K562 (cell line): ENCODE measurements around the gene RBM3. TPM values are rescaled to one million over a fixed set of nuclear protein-coding genes. Genes with fewer than 3 reads are reported as not detected.
A peak's percentile ranks its signal among the peaks of the same experiment; 100 is the strongest.

Experiments used
- ATAC-seq: fragments of 200-7000 bp; cut with Tn5 transposase; 3 replicates; pipeline ENCODE4 v1.9.1; 2020; ENCODE audit warnings: moderate library complexity
- BruUV-seq: library from RNA; stranded (reverse); fragments of 400-500 nt; replicated peaks from 2 replicates; lab custom pipeline; 2021; lab: Mats Ljungman, UMichigan
- CTCF ChIA-PET: fragments of 300-600 bp; formaldehyde crosslinking; extraction: SDS; loops from one replicate; lab custom pipeline; 2021; ENCODE audit warnings: low intra/inter-chr PET ratio; lab: Yijun Ruan, JAX
- POLR2A ChIA-PET: fragments of 300-600, 350-650 bp; sonication (Branson Sonifier 250); formaldehyde crosslinking; extraction: SDS; loops from one replicate; lab custom pipeline; 2021; ENCODE audit warnings: antibody characterized with exemption, inconsistent platforms; lab: Yijun Ruan, JAX
- DNase-seq, 4 experiments: peaks; one replicate each; pipeline versions ENCODE4 v3.0.0 to v3.0.0-alpha.2; 2011 to 2018; ENCODE audit warnings: low spot score in 3 of 4, mixed read lengths in 3 of 4; ENCODE audit errors: extremely low read depth in 1 of 4
- FAIRE-seq: peaks from 2 replicates; lab custom pipeline; 2011; peaks lifted over from hg19 to GRCh38; lab: Jason Lieb, UNC
- H2AFZ ChIP-seq: 2 replicates; pipeline ENCODE4 v1.6.0; 2011; ENCODE audit warnings: low read depth, low read length, control low read depth, inconsistent platforms
- H3K27ac ChIP-seq: fragments of 200-600 bp; 3 replicates; pipeline ENCODE4 v1.8.0; 2011; ENCODE audit warnings: low read depth, mild to moderate bottlenecking, control low read depth, inconsistent platforms, low read length, moderate library complexity, mixed read lengths; ENCODE audit errors: extremely low read depth
- H3K27me3 ChIP-seq, 2 experiments: fragments of 300-600 bp in 1 of 2; 2 replicates in 1 of 2; 3 replicates in 1 of 2; pipeline versions ENCODE4 v1.6.0 to v1.8.0; 2011; ENCODE audit warnings: inconsistent platforms in 2 of 2, low read length in 2 of 2, mild to moderate bottlenecking in 1 of 2, mixed read lengths in 1 of 2, moderate library complexity in 1 of 2; ENCODE audit not compliant: control insufficient read depth in 2 of 2, insufficient read depth in 2 of 2
- H3K36me3 ChIP-seq: fragments of 300-600 bp; 3 replicates; pipeline ENCODE4 v1.8.0; 2011; ENCODE audit warnings: mild to moderate bottlenecking, low read length, inconsistent platforms; ENCODE audit not compliant: control insufficient read depth, insufficient read depth
- H3K4me1 ChIP-seq, 2 experiments: fragments of 200-600 bp in 1 of 2; replicated peaks in 1 of 2; 2 replicates in 1 of 2; 3 replicates in 1 of 2; pipeline versions ENCODE4 v1.5.1 to v1.8.0; 2011; ENCODE audit warnings: inconsistent platforms in 2 of 2, low read length in 2 of 2, mild to moderate bottlenecking in 1 of 2, mixed read lengths in 1 of 2, moderate library complexity in 1 of 2; ENCODE audit not compliant: control insufficient read depth in 2 of 2, insufficient read depth in 2 of 2
- H3K4me2 ChIP-seq: 2 replicates; pipeline ENCODE4 v1.6.1; 2011; ENCODE audit warnings: low read length, control low read depth, inconsistent platforms, mixed read lengths; ENCODE audit not compliant: insufficient read depth
- H3K4me3 ChIP-seq: fragments of 200-600 bp; sonication (generic), shearing (Covaris generic); 2 replicates; pipeline ENCODE4 v1.5.1; 2016; ENCODE audit warnings: control low read depth, inconsistent platforms
- H3K79me2 ChIP-seq: fragments of 200-600 bp; 3 replicates; pipeline ENCODE4 v1.8.0; 2011; ENCODE audit warnings: low read length, inconsistent platforms; ENCODE audit not compliant: control insufficient read depth, insufficient read depth
- H3K9ac ChIP-seq, 2 experiments: 2 replicates each; pipeline versions ENCODE4 v1.6.0 to v1.6.1; 2011; ENCODE audit warnings: low read depth in 2 of 2, low read length in 2 of 2, control low read depth in 1 of 2, inconsistent platforms in 1 of 2, mild to moderate bottlenecking in 1 of 2, mixed read lengths in 1 of 2; ENCODE audit not compliant: insufficient read depth in 1 of 2
- H3K9me1 ChIP-seq: one replicate; pipeline ENCODE4 v1.6.0; 2011; ENCODE audit warnings: inconsistent platforms, mild to moderate bottlenecking, low read length, moderate library complexity; ENCODE audit not compliant: control insufficient read depth, insufficient read depth
- H3K9me3 ChIP-seq: replicated peaks from 2 replicates; pipeline ENCODE4 v1.5.1; 2011; ENCODE audit warnings: low read depth, low read length, inconsistent platforms; ENCODE audit not compliant: control insufficient read depth, insufficient read depth
- H4K20me1 ChIP-seq: replicated peaks from 2 replicates; pipeline ENCODE4 v1.6.1; 2011; ENCODE audit warnings: low read length, inconsistent platforms, mixed read lengths; ENCODE audit not compliant: control insufficient read depth, insufficient read depth
- BCOR ChIP-seq: fragments of 450-650 bp; IDR thresholded peaks from 2 replicates; pipeline ENCODE4 v1.6.1; 2016
- CREB1 ChIP-seq, 2 experiments: sonication (generic) in 1 of 2; formaldehyde crosslinking in 1 of 2; IDR thresholded peaks; 2 replicates each; pipeline versions ENCODE4 v1.6.1 to v1.8.0; 2012 to 2022; ENCODE audit warnings: inconsistent platforms in 1 of 2, mild to moderate bottlenecking in 1 of 2, missing genetic modification reagents in 1 of 2, moderate library complexity in 1 of 2
- MYC ChIP-seq, 2 experiments: fragments of 250-450 bp in 1 of 2; sonication (Bioruptor Pico) in 1 of 2; IDR thresholded peaks; 2 replicates each; pipeline versions ENCODE4 v1.5.1 to v1.6.1; 2012 to 2021; ENCODE audit warnings: low read depth in 2 of 2, borderline replicate concordance in 1 of 2, improper control_type of control experiment in 1 of 2, low read length in 1 of 2, mild to moderate bottlenecking in 1 of 2, moderate library complexity in 1 of 2
- SPI1 ChIP-seq: IDR thresholded peaks from 2 replicates; pipeline ENCODE4 v1.6.1; 2011; ENCODE audit warnings: low read depth, low read length, control low read depth, borderline replicate concordance
- WGBS: fragments of 100-300 bp; shearing (Covaris generic); methylation state at CpG from one replicate; pipeline ENCODE4 v1.1.6; 2016; ENCODE audit warnings: low coverage, mixed read lengths; ENCODE audit not compliant: insufficient coverage; ENCODE audit errors: missing lambda C conversion rate; 5-methylcytosine and 5-hydroxymethylcytosine counted together
- in situ Hi-C: fragments of 300-500 bp; cut with MboI; formaldehyde crosslinking; loops from 4 replicates; pipeline ENCODE4 v1.15.0; 2018; ENCODE audit warnings: inconsistent platforms, mixed read lengths
- intact Hi-C: fragments of 100-400 bp; cut with micrococcal nuclease; formaldehyde crosslinking; loops from 2 replicates; pipeline ENCODE4 v1.14.2; 2022
- polyA plus RNA-seq, 8 experiments: library from polyadenylated mRNA; depleted of rRNA in 4 of 8; stranded (reverse) in 5 of 8; unstranded in 3 of 8; fragments of >200 nt; fragmentation: Nextera tagmentation in 2 of 8; fragmentation: Illumina TruSeq in 1 of 8; extraction: Ambion mirVana in 2 of 8; extraction: Trizol in 1 of 8; gene quantifications; 2 replicates each; pipeline versions ENCODE4 v1.2.1 to v1.2.3, GENCODE V29; 2011 to 2014; ENCODE audit warnings: inconsistent platforms in 1 of 8, missing spikeins in 1 of 8
- total RNA-seq, 7 experiments: library from RNA; depleted of rRNA in 6 of 7; stranded (reverse); fragments of >200 nt in 6 of 7; fragmentation: Illumina TruSeq in 2 of 7; extraction: Trizol in 2 of 7; gene quantifications; 2 replicates each; pipeline versions ENCODE4 v1.2.1 to v1.2.3, GENCODE V29; 2011 to 2021; ENCODE audit warnings: low replicate concordance in 1 of 7

Gene RBM3
- total and polyA plus RNA-seq, 9 of the 15 experiments (the other 6 are each of a cell fraction or from before 2014, with no cell fraction given) = 70.3 to 272 (median 209) TPM

GRCh38 chrX:48590203-48591103 lies 16.2 kb downstream of the RBM3 start:
- peak overlapping the region; percentile 95 for H2AFZ ChIP-seq
- peak; percentile 26 for FAIRE-seq
- peaks cover 33% of the 10 kb centered on the region; the same call in 2 of the 3 replicates for H3K79me2 ChIP-seq
- no peaks in the 10 kb centered on the region; the same call in 2 of the 3 replicates for H3K36me3 ChIP-seq
- no peak for DNase-seq
- no peaks in the 10 kb centered on the region for H3K27me3 ChIP-seq
- 84% methylated on average over 16 of the region's 21 CpGs for WGBS
- peak; percentile 52; the same call in 1 of the 2 replicates for TF ChIP-seq BCOR
- TF ChIP-seq CREB1 (IDR thresholded peaks at IDR 0.05) = no peak
- TF ChIP-seq CREB1 (CRISPR knock-in tag; IDR thresholded peaks at IDR 0.05) = no peak
- peak; percentile 45; the same call in 1 of the 2 replicates for TF ChIP-seq SPI1
- no peak for TF ChIP-seq MYC (IDR thresholded peaks at IDR 0.05; ENCODE audit: low read depth, low read length)
- TF ChIP-seq MYC (CRISPR knock-in tag; IDR thresholded peaks at IDR 0.05; ENCODE audit: borderline replicate concordance, low read depth) = no peak
- H3K9me3 ChIP-seq = no peaks in the 10 kb centered on the region
- peak overlapping the region; percentile 32; the same call in 1 of the 2 replicates for H3K4me3 ChIP-seq
- CTCF ChIA-PET = no interaction called here
- peaks cover 12 to 28% of the 10 kb centered on the region in 2 experiments for H3K4me1 ChIP-seq
- H3K4me2 ChIP-seq = peak overlapping the region; percentile 65
- H3K9me1 ChIP-seq = no peaks in the 10 kb centered on the region
- intact Hi-C loops (no loop called here), in situ Hi-C loops (no loop called here)
- H3K27ac ChIP-seq = peak overlapping the region; percentile 75; the same call in 2 of the 3 replicates
- no TSS peak for BruUV-seq
- peak overlapping the region; percentile 6 to 70 for H3K9ac ChIP-seq
- H4K20me1 ChIP-seq = no peaks in the 10 kb centered on the region
- POLR2A ChIA-PET = interaction anchor here (1.2 to 1.7 kb wide), 5 partner anchors 10 to 51 kb away, joined by 4 to 8 read pairs (median 6); partner anchors contain the start of genes RBM3 and TBC1D25
- ATAC-seq = peak; percentile 8; the same call in 1 of the 3 replicates
